Lung (tissue), 12 donors: Measurements from ENCODE around the gene PHETA2. TPM values are rescaled to one million over a fixed set of nuclear protein-coding genes. Genes with fewer than 3 reads are reported as not detected.
"Not testable (repeated sequence)": the region's sequence is repeated elsewhere in the genome, so short reads cannot be mapped to it uniquely, and the experiment has no call there.

ENCODE experiments used
- ATAC-seq: fragments of 200-7000 bp; cut with Tn5 transposase; one replicate; pipeline ENCODE4 v1.9.1; 2020; ENCODE audit warnings: moderate number of reproducible peaks; ENCODE audit not compliant: insufficient read depth, low FRiP score
- DNase-seq, 3 donors: peaks; one replicate each; pipeline ENCODE4 v3.0.0-alpha.2; 2013 to 2017
- H3K27ac ChIP-seq, 2 donors: one replicate each; pipeline ENCODE4 v1.5.1; 2013; ENCODE audit warnings: mild to moderate bottlenecking in 2 of 2, moderate library complexity in 2 of 2, control low read depth in 1 of 2, inconsistent platforms in 1 of 2, low read depth in 1 of 2, low read length in 1 of 2
- H3K27me3 ChIP-seq, 3 donors: one replicate each; pipeline ENCODE4 v1.5.1; 2013; ENCODE audit warnings: low read length in 2 of 3; ENCODE audit not compliant: control insufficient read depth in 3 of 3, insufficient read depth in 3 of 3
- H3K36me3 ChIP-seq, 4 donors: one replicate each; pipeline ENCODE4 v1.5.1; 2013; ENCODE audit warnings: low read length in 4 of 4, mild to moderate bottlenecking in 1 of 4, moderate library complexity in 1 of 4; ENCODE audit not compliant: control insufficient read depth in 4 of 4, insufficient read depth in 4 of 4
- H3K4me1 ChIP-seq, 5 donors: one replicate each; pipeline ENCODE4 v1.5.1; 2013; ENCODE audit warnings: low read length in 5 of 5, mild to moderate bottlenecking in 2 of 5, moderate library complexity in 1 of 5; ENCODE audit not compliant: control insufficient read depth in 5 of 5, insufficient read depth in 5 of 5
- H3K4me3 ChIP-seq: one replicate; pipeline ENCODE4 v1.5.1; 2013; ENCODE audit warnings: mild to moderate bottlenecking, control low read depth, moderate library complexity
- H3K9ac ChIP-seq, 2 donors: one replicate each; pipeline ENCODE4 v1.5.1; 2013; ENCODE audit warnings: low read length in 2 of 2, control low read depth in 1 of 2; ENCODE audit not compliant: insufficient read depth in 1 of 2
- H3K9me3 ChIP-seq, 4 donors: one replicate each; pipeline ENCODE4 v1.5.1; 2013; ENCODE audit warnings: low read length in 3 of 4, mild to moderate bottlenecking in 1 of 4, moderate library complexity in 1 of 4; ENCODE audit not compliant: control insufficient read depth in 4 of 4, insufficient read depth in 3 of 4
- WGBS, 2 donors: extraction: QIAGEN DNeasy Blood & Tissue Kit; methylation state at CpG; one replicate each; pipeline ENCODE4 v1.1.7; 2013; 5-methylcytosine and 5-hydroxymethylcytosine counted together
- polyA plus RNA-seq, 2 donors: library from polyadenylated mRNA; stranded (reverse); fragments of 200-250 nt; gene quantifications; one replicate each; pipeline ENCODE4 v1.2.1, GENCODE V29; 2013
- total RNA-seq, 2 donors: library from RNA; depleted of rRNA in 1 of 2; stranded (reverse); fragments of >200 nt in 1 of 2; gene quantifications; one replicate each; pipeline ENCODE4 v1.2.1, GENCODE V29; 2014 to 2021
- TF ChIP-seq, protein P1 (sequence below): IDR thresholded peaks from 2 replicates; pipeline ENCODE4 v1.5.1; 2012; ENCODE audit warnings: mild to moderate bottlenecking; ENCODE audit errors: control extremely low read depth, extremely low read depth
- donor health status: control.
- donor health status: control.
- donor health status: Bipolar disorder and iron deficiency.
- donor health status: healthy.
- donor health status: DM: yes; HTN: yes; CAD: no.

The PHETA2 gene
- total and polyA plus RNA-seq, 4 donors = 11.8 to 18.1 (median 13.5) TPM

DNA sequence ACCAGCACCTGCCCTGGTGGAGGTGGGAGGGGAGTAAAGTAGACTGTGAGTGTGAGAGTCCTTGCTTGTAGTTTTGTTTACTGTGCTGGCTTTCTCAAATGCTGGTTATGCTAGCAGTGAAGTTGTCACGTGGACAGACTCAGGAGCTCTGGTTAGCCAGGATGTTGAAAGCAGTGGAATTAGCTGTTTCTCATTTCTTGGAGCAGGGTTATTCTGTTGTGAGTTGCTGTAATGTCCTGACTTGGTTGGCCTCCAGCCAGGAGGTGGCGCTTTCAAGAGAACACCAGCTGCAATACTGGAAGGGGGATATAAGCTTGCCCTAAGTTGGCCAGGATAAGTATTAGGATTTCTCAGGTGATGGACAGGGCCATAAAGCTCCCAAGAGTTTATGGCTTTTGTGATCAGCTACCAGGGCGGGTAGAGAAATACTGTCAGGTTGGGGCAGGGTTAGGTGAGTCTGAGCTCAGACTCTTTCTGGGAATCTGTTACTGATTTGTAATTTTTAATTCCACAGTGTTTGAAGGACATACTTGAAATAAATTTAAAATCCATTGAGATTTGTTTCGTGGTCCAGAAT lies 42.9 kb downstream of the PHETA2 start:
- TF ChIP-seq, protein P1, sequence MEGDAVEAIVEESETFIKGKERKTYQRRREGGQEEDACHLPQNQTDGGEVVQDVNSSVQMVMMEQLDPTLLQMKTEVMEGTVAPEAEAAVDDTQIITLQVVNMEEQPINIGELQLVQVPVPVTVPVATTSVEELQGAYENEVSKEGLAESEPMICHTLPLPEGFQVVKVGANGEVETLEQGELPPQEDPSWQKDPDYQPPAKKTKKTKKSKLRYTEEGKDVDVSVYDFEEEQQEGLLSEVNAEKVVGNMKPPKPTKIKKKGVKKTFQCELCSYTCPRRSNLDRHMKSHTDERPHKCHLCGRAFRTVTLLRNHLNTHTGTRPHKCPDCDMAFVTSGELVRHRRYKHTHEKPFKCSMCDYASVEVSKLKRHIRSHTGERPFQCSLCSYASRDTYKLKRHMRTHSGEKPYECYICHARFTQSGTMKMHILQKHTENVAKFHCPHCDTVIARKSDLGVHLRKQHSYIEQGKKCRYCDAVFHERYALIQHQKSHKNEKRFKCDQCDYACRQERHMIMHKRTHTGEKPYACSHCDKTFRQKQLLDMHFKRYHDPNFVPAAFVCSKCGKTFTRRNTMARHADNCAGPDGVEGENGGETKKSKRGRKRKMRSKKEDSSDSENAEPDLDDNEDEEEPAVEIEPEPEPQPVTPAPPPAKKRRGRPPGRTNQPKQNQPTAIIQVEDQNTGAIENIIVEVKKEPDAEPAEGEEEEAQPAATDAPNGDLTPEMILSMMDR = no peak
- Histone ChIP-seq H3K4me1 (peaks cover 0 to 6% (median 0%) of the 10 kb centered on the region in 5 donors), H3K9me3 (peaks cover 0 to 11% (median 7%) of the 10 kb centered on the region in 4 donors), H3K4me3 (no peak overlapping the region), H3K27ac (peak overlapping the region in 1 of 2 donors; percentile 29), H3K36me3 (no peaks in the 10 kb centered on the region), H3K27me3 (no peaks in the 10 kb centered on the region), H3K9ac (no peak overlapping the region)
- DNase-seq (peak in 2 of 3 donors; percentile 42 to 53), ATAC-seq (no peak)
- 76 to 79% methylated on average over 4 of the region's 4 CpGs for WGBS, 2 donors

DNA sequence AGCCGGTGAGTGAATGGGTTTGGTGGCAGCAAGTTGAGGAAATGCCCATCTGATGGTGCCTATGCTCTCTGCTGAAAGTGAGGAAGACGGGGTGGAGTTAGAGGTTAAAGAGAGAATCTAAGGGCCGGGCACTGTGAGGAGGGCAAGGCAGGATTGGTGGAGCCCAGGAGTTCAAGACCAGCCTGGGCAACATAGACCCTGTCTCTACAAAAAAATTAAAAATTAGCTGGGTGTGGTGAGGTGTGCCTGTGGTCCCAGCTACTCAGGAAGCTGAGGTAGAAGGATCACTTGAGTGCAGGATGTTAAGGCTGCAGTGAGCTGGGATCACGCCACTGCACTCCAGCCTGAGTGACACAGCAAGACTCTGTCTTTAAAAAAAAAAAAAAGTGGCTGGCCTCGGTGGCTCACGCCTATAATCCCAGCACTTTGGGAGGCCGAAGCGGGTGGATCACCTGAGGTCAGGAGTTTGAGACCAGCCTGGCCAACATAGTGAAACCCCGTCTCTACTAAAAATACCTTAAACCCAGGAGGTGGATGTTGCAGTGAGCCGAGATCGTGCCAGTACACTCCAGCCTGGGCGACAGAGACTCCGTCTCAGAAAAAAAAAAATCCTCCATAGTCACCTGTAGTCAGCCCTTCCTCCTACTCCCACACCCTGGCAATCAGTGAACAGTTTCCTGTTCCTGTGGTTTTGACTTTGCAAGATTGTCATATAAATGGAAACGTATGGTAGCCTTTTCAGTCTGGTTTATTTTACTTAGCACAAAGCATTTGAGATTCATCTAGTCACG lies 46.4 kb downstream of the PHETA2 start:
- H3K9me3 ChIP-seq, H3K27me3 ChIP-seq, H3K9ac ChIP-seq, DNase-seq, H3K4me3 ChIP-seq, H3K36me3 ChIP-seq, ATAC-seq, H3K4me1 ChIP-seq, H3K27ac ChIP-seq: not testable (repeated sequence)
- WGBS, 2 donors = 32 to 53% methylated on average over 15 of the region's 15 CpGs

DNA sequence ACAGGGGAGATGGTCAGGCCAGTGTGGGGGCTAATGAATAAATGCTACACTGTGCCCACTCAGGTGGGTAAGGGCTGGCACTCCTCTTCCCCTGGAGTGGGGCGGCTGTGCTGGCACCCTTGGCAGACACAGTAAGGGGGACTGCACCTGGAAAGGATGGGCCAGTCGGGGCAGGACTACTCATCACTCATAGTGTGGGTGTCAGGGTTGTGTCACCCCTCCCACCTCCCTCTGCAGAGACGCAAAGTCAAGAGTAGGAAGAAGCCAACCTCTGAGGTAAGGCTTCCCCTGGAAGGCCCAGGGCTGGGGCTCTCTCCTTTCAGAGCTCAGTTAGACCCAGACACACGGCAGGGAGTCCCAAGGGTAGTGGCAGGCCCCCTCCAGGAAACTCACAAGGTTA lies 49.5 kb downstream of the PHETA2 start:
- H3K9ac ChIP-seq, H3K27me3 ChIP-seq, H3K36me3 ChIP-seq, H3K9me3 ChIP-seq, ATAC-seq, H3K4me3 ChIP-seq, H3K27ac ChIP-seq, H3K4me1 ChIP-seq, DNase-seq: not testable (repeated sequence)
- WGBS, 2 donors = no CpG with 5 or more reads among the region's 4 CpGs

DNA sequence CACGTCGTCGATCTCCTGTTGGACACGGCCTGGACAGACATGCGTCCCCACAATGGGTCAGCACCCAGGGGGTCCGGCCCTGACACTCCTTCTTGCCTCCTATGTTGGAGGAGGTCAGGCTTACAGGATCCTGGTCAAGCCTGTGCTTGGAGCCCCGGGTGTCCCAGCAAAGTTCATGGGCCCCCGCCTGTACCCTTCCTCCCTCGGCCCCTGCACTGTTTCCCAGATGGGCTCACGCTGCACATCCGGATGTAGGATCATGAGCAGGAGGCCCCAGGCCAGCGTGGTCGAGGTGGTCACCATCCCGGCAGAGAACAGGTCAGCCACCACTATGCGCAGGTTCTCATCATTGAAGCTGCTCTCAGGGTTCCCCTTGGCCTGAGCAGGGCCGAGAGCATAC lies 53.6 kb downstream of the PHETA2 start:
- Histone ChIP-seq H3K4me3 (no peak overlapping the region), H3K9me3 (peaks cover 0 to 2% (median 0%) of the 10 kb centered on the region in 4 donors), H3K4me1 (peaks cover 0 to 6% (median 0%) of the 10 kb centered on the region in 5 donors), H3K27ac (no peak overlapping the region), H3K36me3 (peaks cover 0 to 2% (median 0%) of the 10 kb centered on the region in 4 donors), H3K27me3 (no peaks in the 10 kb centered on the region), H3K9ac (no peak overlapping the region)
- WGBS, 2 donors = 88 to 95% methylated on average over 16 of the region's 16 CpGs
- DNase-seq (no peak), ATAC-seq (no peak)
- TF ChIP-seq, protein P1 = no peak

DNA sequence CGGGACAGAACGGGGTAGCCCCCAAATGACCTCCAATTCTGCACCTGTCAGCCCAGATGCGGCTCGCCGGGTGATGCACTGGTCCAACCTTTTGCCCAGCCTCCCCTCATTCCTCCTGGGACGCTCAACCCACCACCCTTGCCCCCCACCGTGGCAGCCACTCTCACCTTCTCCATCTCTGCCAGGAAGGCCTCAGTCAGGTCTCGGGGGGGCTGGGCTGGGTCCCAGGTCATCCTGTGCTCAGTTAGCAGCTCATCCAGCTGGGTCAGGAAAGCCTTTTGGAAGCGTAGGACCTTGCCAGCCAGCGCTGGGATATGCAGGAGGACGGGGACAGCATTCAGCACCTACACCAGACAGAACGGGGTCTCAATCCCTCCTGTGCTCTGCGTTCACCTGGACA lies 54.0 kb downstream of the PHETA2 start:
- H3K9me3 ChIP-seq, DNase-seq, H3K4me1 ChIP-seq, H3K4me3 ChIP-seq, H3K27me3 ChIP-seq, ATAC-seq, H3K36me3 ChIP-seq, H3K9ac ChIP-seq, H3K27ac ChIP-seq: not testable (repeated sequence)
- WGBS, 2 donors = 89 to 94% methylated on average over 13 of the region's 13 CpGs
